ENCODE results near the gene RNASE9.
"Not testable (repeated sequence)": the region's sequence is repeated elsewhere in the genome, so short reads cannot be mapped to it uniquely, and the experiment has no call there.

RNASE9 gene

GRCh38 chr14:20515846-20516245 lies 45.0 kb downstream of the RNASE9 start:
- no peak for DNase-seq

- DNase-seq = no peak
Measured at GRCh38 chr14:20512177-20512905, 48.5 kb downstream of the RNASE9 start.

DNA sequence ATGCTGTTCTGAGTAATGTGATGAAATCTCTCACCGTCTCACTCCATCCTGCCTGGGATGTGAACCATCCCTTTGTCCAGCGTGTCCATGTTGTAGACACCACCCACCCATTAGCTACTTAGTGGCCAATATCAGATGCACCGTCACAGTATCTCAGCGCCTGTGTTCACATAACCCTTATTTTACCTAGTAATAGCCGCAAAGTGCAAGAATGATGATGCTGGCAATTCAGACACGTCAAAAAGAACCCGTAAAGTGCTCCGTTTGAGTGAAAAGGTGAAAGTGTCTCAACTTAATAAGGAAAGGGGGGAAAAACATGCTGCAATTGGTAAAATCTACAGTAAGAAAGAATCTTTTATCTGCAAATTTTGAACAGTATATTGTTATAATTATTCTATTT lies 52.5 kb downstream of the RNASE9 start:
- no peak for DNase-seq

GRCh38 chr14:20507537-20507936 lies 53.3 kb downstream of the RNASE9 start:
- not testable (repeated sequence) for DNase-seq

DNA sequence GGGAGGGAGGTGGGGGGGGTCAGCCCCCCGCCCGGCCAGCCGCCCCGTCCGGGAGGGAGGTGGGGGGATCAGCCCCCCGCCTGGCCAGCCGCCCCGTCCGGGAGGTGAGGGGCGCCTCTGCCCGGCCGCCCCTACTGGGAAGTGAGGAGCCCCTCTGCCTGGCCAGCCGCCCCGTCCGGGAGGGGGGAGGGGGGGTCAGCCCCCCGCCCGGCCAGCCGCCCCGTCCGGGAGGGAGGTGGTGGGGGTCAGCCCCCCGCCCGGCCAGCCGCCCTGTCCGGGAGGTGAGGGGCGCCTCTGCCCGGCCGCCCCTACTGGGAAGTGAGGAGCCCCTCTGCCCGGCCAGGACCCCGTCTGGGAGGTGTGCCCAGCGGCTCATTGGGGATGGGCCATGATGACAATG lies 54.1 kb downstream of the RNASE9 start:
- not testable (repeated sequence) for DNase-seq

- DNase-seq = not testable (repeated sequence)
Measured at GRCh38 chr14:20506276-20506675, 54.6 kb downstream of the RNASE9 start.

Data from activated naive CD4-positive, alpha-beta T cell (primary cell).